K562 (cell line): Measurements from ENCODE around the gene KCTD19. TPM values are rescaled to one million over a fixed set of nuclear protein-coding genes. Genes with fewer than 3 reads are reported as not detected.

Experiments
- ARID4B ChIP-seq: sonication (generic); formaldehyde crosslinking; IDR thresholded peaks from 2 replicates; pipeline ENCODE4 v1.8.0; 2022; ENCODE audit warnings: mild to moderate bottlenecking, missing genetic modification reagents
- BCOR ChIP-seq: fragments of 450-650 bp; IDR thresholded peaks from 2 replicates; pipeline ENCODE4 v1.6.1; 2016
- BHLHE40 ChIP-seq: IDR thresholded peaks from 2 replicates; pipeline ENCODE4 v1.6.1; 2011; ENCODE audit warnings: low read length, improper control_type of control experiment
- FOXM1 ChIP-seq, 2 experiments: fragments of 450-650 bp in 1 of 2; sonication (generic) in 1 of 2; formaldehyde crosslinking in 1 of 2; IDR thresholded peaks; 2 replicates each; pipeline versions ENCODE4 v1.6.1 to v1.9.0; 2017 to 2022; ENCODE audit warnings: low read depth in 2 of 2, mild to moderate bottlenecking in 2 of 2, missing genetic modification reagents in 1 of 2, moderate library complexity in 1 of 2
- GATA2 ChIP-seq: sonication (generic); formaldehyde crosslinking; IDR thresholded peaks from 2 replicates; pipeline ENCODE4 v1.4.0; 2020; ENCODE audit warnings: mild to moderate bottlenecking, missing genetic modification reagents
- HDAC2 ChIP-seq: fragments of 450-650 bp; IDR thresholded peaks from 2 replicates; pipeline ENCODE4 v1.6.1; 2016; ENCODE audit warnings: mild to moderate bottlenecking
- NBN ChIP-seq: fragments of 450-650 bp; IDR thresholded peaks from 2 replicates; pipeline ENCODE4 v1.6.1; 2016; ENCODE audit warnings: low read depth, mild to moderate bottlenecking
- NCOA4 ChIP-seq: fragments of 450-650 bp; IDR thresholded peaks from 2 replicates; pipeline ENCODE4 v1.6.1; 2018; ENCODE audit warnings: mild to moderate bottlenecking; ENCODE audit not compliant: partially characterized antibody
- NR2C2 ChIP-seq, 2 experiments: fragments of 200-800 bp in 1 of 2; sonication (Bioruptor generic) in 1 of 2; sonication (generic) in 1 of 2; formaldehyde crosslinking in 1 of 2; IDR thresholded peaks; 2 replicates each; pipeline versions ENCODE4 v1.6.1 to v1.8.0; 2016 to 2022; ENCODE audit warnings: mild to moderate bottlenecking in 1 of 2, missing compliant biosample characterization in 1 of 2, missing genetic modification characterization in 1 of 2, missing genetic modification reagents in 1 of 2
- NUFIP1 ChIP-seq: fragments of 450-650 bp; IDR thresholded peaks from 2 replicates; pipeline ENCODE4 v1.6.1; 2018; ENCODE audit not compliant: partially characterized antibody
- PCBP2 ChIP-seq: fragments of 200-400 bp; formaldehyde crosslinking; IDR thresholded peaks from 2 replicates; pipeline ENCODE4 v1.6.1; 2018; ENCODE audit warnings: low read length, low read depth, mild to moderate bottlenecking, moderate library complexity; ENCODE audit not compliant: poor library complexity, severe bottlenecking
- SMAD4 ChIP-seq: fragments of 250-450 bp; sonication (Bioruptor Pico); conservative IDR thresholded peaks from 2 replicates; pipeline ENCODE4 v1.8.0; 2021; ENCODE audit warnings: inconsistent platforms, mild to moderate bottlenecking, moderate library complexity
- SMARCC2 ChIP-seq: fragments of 450-650 bp; IDR thresholded peaks from 2 replicates; pipeline ENCODE4 v1.6.1; 2017; ENCODE audit warnings: antibody characterized with exemption, moderate library complexity, mild to moderate bottlenecking, low read depth
- TEAD2 ChIP-seq: fragments of 450-650 bp; IDR thresholded peaks from 2 replicates; pipeline ENCODE4 v1.6.1; 2016; ENCODE audit warnings: missing genetic modification characterization, control low read depth, missing compliant biosample characterization
- TRIM28 ChIP-seq: fragments of 450-650 bp; IDR thresholded peaks from 2 replicates; pipeline ENCODE4 v1.6.1; 2017
- ZFP36 ChIP-seq: fragments of 150-350 bp; IDR thresholded peaks from 2 replicates; pipeline ENCODE4 v1.6.1; 2018; ENCODE audit warnings: low read length, low read depth; ENCODE audit not compliant: partially characterized antibody
- ZNF644 ChIP-seq: fragments of 200-800 bp; sonication (Bioruptor generic); IDR thresholded peaks from 2 replicates; pipeline ENCODE4 v1.6.1; 2016; ENCODE audit warnings: low read depth, missing genetic modification characterization, missing compliant biosample characterization
- polyA plus RNA-seq, 8 experiments: library from polyadenylated mRNA; depleted of rRNA in 4 of 8; stranded (reverse) in 5 of 8; unstranded in 3 of 8; fragments of >200 nt; fragmentation: Nextera tagmentation in 2 of 8; fragmentation: Illumina TruSeq in 1 of 8; extraction: Ambion mirVana in 2 of 8; extraction: Trizol in 1 of 8; gene quantifications; 2 replicates each; pipeline versions ENCODE4 v1.2.1 to v1.2.3, GENCODE V29; 2011 to 2014; ENCODE audit warnings: inconsistent platforms in 1 of 8, missing spikeins in 1 of 8
- total RNA-seq, 7 experiments: library from RNA; depleted of rRNA in 6 of 7; stranded (reverse); fragments of >200 nt in 6 of 7; fragmentation: Illumina TruSeq in 2 of 7; extraction: Trizol in 2 of 7; gene quantifications; 2 replicates each; pipeline versions ENCODE4 v1.2.1 to v1.2.3, GENCODE V29; 2011 to 2021; ENCODE audit warnings: low replicate concordance in 1 of 7
- TF ChIP-seq, protein P1 (sequence below): fragments of 450-650 bp; IDR thresholded peaks from 2 replicates; pipeline ENCODE4 v1.7.1; 2018; ENCODE audit warnings: mild to moderate bottlenecking, low read depth; ENCODE audit not compliant: partially characterized antibody

Gene KCTD19
- total and polyA plus RNA-seq, 9 of the 15 experiments (the other 6 are each of a cell fraction or from before 2014, with no cell fraction given): 0.03 to 0.91 (median 0.22) TPM; not detected in 2

DNA sequence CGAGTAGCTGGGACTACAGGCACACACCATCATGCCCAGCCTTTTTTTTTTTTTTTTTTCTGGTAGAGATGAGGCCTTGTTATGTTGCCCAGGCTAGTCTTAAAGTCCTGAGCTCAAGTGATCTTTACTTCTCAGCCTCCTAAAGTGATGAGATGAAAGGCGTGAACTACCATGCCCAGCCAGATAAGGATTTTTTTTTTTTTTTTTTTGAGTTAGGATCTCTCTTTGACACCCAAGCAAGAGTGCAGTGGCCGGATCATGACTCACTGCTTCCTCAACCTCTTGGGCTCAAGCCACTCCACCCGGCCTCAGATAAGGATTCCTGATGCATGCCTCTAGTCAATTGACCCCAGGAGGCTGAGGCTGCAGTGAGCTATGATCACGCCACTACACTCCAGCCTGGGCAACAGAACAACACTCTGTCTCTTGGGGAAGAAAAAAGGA lies 58.4 kb downstream of the KCTD19 start (continued):
- 0 out of 2 replicates have a peak, but pooled peaks have one; percentile 7 for TF ChIP-seq ARID4B (CRISPR knock-in tag)
- peak; percentile 76 for TF ChIP-seq NUFIP1
- TF ChIP-seq HDAC2: peak; percentile 95
- TF ChIP-seq NCOA4: no peak
- TF ChIP-seq NR2C2 (CRISPR knock-in tag; IDR thresholded peaks at IDR 0.05): no peak
- peak; percentile 81 for TF ChIP-seq NR2C2 (tag; IDR thresholded peaks at IDR 0.05)
- peak; percentile 74; the same call in 1 of the 2 replicates for TF ChIP-seq TRIM28
- TF ChIP-seq PCBP2: no peak
- TF ChIP-seq SMAD4 (CRISPR knock-in tag): peak; percentile 60; the same call in 1 of the 2 replicates
- TF ChIP-seq, protein P1, sequence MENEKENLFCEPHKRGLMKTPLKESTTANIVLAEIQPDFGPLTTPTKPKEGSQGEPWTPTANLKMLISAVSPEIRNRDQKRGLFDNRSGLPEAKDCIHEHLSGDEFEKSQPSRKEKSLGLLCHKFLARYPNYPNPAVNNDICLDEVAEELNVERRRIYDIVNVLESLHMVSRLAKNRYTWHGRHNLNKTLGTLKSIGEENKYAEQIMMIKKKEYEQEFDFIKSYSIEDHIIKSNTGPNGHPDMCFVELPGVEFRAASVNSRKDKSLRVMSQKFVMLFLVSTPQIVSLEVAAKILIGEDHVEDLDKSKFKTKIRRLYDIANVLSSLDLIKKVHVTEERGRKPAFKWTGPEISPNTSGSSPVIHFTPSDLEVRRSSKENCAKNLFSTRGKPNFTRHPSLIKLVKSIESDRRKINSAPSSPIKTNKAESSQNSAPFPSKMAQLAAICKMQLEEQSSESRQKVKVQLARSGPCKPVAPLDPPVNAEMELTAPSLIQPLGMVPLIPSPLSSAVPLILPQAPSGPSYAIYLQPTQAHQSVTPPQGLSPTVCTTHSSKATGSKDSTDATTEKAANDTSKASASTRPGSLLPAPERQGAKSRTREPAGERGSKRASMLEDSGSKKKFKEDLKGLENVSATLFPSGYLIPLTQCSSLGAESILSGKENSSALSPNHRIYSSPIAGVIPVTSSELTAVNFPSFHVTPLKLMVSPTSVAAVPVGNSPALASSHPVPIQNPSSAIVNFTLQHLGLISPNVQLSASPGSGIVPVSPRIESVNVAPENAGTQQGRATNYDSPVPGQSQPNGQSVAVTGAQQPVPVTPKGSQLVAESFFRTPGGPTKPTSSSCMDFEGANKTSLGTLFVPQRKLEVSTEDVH: peak; percentile 55
- TF ChIP-seq FOXM1 (IDR thresholded peaks at IDR 0.05; ENCODE audit: low read depth): peak; percentile 65
- TF ChIP-seq FOXM1 (CRISPR knock-in tag; IDR thresholded peaks at IDR 0.05; ENCODE audit: low read depth): no peak
- TF ChIP-seq NBN: peak; percentile 99
- TF ChIP-seq BHLHE40: peak; percentile 70
- TF ChIP-seq ZFP36: no peak
- peak; percentile 63; the same call in 1 of the 2 replicates for TF ChIP-seq BCOR
- TF ChIP-seq ZNF644: peak; percentile 63; the same call in 1 of the 2 replicates
- TF ChIP-seq TEAD2 (tag): no peak
- TF ChIP-seq GATA2 (CRISPR knock-in tag): peak; percentile 78
- peak; percentile 91 for TF ChIP-seq SMARCC2
